KOPT-K1 (cell line): ENCODE results near the gene MS4A12.
"Not testable (repeated sequence)": the region's sequence is repeated elsewhere in the genome, so short reads cannot be mapped to it uniquely, and the experiment has no call there.

Experiments
- H3K27ac ChIP-seq: fragments of 200-600 bp; sonication (generic); 2 replicates; pipeline ENCODE4 v1.5.1; 2016; ENCODE audit warnings: antibody characterized with exemption, mild to moderate bottlenecking, low read depth, low read length; ENCODE audit not compliant: poor library complexity, severe bottlenecking
- H3K36me3 ChIP-seq: fragments of 200-600 bp; sonication (generic); 2 replicates; pipeline ENCODE4 v1.5.1; 2017; ENCODE audit warnings: antibody characterized with exemption, mild to moderate bottlenecking, low read length, moderate library complexity; ENCODE audit not compliant: insufficient read depth
- H3K9me3 ChIP-seq: fragments of 200-600 bp; sonication (generic); 2 replicates; pipeline ENCODE4 v1.5.1; 2017; ENCODE audit warnings: antibody characterized with exemption, low read length, mild to moderate bottlenecking; ENCODE audit not compliant: insufficient read depth, poor library complexity, severe bottlenecking

Gene MS4A12, protein sequence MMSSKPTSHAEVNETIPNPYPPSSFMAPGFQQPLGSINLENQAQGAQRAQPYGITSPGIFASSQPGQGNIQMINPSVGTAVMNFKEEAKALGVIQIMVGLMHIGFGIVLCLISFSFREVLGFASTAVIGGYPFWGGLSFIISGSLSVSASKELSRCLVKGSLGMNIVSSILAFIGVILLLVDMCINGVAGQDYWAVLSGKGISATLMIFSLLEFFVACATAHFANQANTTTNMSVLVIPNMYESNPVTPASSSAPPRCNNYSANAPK

DNA sequence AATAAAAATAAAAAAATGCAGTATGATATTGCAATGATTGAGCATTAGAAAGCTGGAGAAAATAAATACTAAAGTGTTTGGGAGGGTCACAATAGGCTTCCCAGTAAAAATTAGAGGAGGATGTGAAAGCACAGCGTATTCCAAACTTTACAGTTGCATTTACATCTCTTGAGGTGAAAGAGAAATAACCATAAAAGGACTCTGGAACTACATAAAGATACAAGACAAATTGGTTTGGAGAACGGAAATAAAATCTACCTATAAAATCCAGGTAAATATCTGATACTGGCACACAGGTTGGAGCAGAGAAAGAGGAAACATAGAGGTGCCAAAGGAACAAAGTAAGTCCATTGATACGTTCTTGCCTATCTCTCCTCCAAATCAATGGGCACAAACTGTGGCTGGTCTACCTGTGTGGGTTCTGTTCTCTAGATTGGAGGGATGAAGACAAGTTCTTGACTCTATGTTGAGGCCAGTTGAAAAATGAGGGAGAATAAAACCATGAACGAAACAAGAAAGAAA is at the start of gene MS4A12:
TSS of gene MS4A12 (plus strand) at position 291 of the 522 bp plus-strand sequence. CDS start 4,541 bp downstream, outside the sequence.
- H3K9me3 ChIP-seq, result no peaks in the 10 kb centered on the region
- no peaks in the 10 kb centered on the region for H3K36me3 ChIP-seq
- H3K27ac ChIP-seq, result no peak within 1 kb of the TSS

DNA sequence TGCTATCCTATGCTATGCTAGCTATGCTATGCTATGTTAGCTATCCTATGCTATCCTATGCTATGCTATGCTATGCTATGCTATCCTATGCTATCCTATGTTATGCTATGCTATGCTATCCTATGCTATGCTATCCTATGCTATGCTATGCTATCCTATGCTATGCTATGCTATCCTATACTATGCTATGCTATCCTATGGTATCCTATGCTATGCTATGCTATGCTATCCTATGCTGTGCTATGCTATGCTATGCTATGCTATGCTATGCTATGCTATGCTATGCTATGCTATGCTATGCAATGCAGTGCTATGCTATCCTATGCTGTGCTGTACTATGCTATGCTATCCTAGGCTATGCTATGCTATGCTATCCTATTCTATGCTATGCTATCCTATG is 45.5 kb upstream of the MS4A12 start:
- no peaks in the 10 kb centered on the region for H3K9me3 ChIP-seq
- H3K27ac ChIP-seq, result peak overlapping the region; percentile 71
- H3K36me3 ChIP-seq, result no peaks in the 10 kb centered on the region

DNA sequence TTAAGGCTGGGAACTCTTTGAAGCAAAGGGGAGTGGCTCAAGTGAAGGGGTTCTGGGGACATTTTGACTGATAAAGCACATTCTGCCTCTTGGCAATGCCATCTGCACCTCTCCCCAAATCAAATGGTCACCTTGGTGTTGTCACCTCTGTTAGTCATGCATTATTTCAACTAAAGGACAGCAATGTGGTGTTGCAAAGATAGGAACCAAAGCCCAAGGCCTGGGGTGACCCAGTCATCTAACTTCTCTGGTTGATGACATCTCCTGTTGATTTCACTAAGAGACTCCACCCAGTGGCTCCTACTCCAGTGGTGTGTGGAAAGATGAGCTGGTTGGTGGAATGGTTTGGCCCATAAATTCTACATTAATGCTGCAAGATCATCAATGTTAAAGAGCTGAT is 44.7 kb upstream of the MS4A12 start:
- Histone ChIP-seq H3K27ac (no peak overlapping the region), H3K9me3 (no peaks in the 10 kb centered on the region), H3K36me3 (no peaks in the 10 kb centered on the region)

DNA sequence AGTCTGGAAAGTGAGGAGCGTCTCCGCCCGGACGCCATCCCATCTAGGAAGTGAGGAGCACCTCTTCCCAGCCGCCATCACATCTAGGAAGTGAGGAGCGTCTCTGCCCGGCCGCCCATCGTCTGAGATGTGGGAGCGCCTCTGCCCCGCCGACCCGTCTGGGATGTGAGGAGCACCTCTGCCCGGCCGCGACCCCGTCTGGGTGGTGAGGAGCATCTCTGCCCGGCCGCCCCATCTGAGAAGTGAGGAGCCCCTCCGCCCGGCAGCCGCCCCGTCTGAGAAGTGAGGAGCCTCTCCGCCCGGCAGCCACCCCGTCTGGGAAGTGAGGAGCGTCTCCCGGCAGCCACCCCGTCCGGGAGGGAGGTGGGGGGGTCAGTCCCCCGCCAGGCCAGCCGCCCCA is 41.4 kb upstream of the MS4A12 start:
- H3K27ac ChIP-seq, H3K9me3 ChIP-seq, H3K36me3 ChIP-seq: not testable (repeated sequence)

DNA sequence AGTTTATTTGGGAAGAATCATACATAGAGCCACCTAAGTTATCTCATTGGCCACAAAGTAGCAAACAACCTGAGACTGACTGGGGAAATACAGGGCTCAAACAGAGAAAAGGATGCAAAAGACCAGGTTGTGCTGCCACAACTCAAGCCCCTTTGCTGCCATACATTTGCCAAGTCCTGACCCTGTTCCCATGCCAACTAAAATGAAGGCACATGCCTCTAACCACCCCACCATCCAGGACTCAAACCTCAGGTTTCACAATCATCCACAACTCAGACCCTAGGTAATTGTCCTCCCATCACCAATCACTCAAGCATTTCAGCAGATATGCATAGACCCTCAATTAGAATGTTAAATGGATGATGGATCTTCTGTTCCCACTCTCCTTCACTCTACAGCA is 38.4 kb upstream of the MS4A12 start:
- no peaks in the 10 kb centered on the region for H3K36me3 ChIP-seq
- no peaks in the 10 kb centered on the region for H3K9me3 ChIP-seq
- no peak overlapping the region for H3K27ac ChIP-seq

DNA sequence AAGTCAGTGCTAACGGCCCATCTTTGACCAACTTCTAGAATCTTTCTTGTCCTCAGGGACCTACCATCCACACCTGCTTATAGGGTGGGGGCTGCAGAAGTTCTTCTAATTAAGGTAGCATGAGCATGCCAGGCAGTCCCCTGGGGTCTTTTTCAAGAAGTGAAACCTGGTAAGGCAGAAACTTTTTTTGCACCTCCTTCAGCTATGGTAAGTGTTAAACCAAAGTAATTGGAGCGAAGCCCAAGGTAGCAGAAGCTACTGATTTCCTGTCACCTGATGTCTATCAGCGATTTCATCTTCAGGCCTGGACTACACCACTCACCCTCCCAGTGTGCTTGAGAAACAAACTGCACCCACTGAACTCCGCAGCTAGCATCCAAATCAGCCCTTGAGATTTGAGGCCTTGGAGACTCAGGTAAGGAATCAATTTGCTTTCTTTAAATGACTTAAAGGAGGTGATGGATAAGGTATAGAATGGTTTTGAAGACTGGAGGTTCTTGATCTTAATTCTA is 37.0 kb upstream of the MS4A12 start, which contains the start of gene MS4A1:
TSS of gene MS4A1 (plus strand) at position 317 of the 512 bp plus-strand sequence. CDS start 6,528 bp downstream, outside the sequence.
- H3K27ac ChIP-seq, result no peak within 1 kb of the TSS
- no peaks in the 10 kb centered on the region for H3K9me3 ChIP-seq
- H3K36me3 ChIP-seq, result no peaks in the 10 kb centered on the region

DNA sequence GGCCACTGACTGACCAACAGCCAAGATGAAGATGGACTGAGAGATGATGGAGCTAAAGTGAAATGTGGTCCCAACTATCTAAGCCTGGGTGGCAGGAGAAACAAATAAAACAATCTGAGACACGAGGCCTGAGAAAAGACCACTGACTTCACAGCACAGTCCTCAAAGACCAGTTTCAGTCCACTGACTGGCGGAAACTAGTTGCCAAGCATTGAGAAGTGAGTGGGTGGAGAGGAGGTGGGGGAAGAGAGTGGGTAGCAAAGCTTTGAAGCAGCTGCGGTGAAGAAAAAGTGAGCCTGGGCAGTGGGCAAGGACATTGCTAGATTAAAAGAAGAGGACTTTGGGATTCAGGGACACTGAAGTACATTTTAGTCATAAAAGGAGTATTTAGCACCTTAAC is 35.0 kb upstream of the MS4A12 start:
- Histone ChIP-seq H3K36me3 (no peaks in the 10 kb centered on the region), H3K9me3 (no peaks in the 10 kb centered on the region), H3K27ac (no peak overlapping the region)

DNA sequence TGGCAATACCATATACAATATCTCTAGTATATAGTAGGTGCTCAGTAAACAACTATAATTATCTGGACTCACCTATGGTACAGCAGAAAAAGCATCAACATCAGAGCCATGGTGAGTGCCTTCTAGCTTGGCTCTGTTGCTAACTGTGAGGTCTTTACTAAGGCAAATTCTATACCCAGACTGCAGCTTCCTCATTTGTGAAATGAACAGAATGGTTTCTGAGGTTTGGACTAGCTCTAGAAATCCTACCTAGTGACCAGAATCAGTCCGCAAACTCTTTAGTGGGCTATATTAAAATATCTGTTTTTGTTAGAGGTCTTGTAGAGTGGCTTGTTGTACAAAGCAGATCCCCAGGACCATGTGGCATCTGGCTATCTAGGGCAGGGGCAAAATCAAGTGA is 33.2 kb upstream of the MS4A12 start:
- no peaks in the 10 kb centered on the region for H3K9me3 ChIP-seq
- H3K27ac ChIP-seq, result no peak overlapping the region
- no peaks in the 10 kb centered on the region for H3K36me3 ChIP-seq

DNA sequence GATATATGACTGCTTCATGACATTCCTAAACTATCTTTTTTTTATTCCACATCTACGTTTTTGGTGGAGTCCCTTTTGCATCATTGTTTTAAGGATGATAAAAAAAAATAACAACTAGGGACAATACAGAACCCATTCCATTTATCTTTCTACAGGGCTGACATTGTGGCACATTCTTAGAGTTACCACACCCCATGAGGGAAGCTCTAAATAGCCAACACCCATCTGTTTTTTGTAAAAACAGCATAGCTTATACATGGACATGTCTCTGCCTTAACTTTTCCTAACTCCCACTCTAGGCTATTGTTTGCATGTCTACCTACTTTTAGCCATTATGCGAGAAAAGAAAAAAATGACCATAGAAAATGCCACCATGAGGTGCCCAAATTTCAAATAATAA is 23.7 kb upstream of the MS4A12 start:
- Histone ChIP-seq H3K9me3 (no peaks in the 10 kb centered on the region), H3K27ac (no peak overlapping the region)

DNA sequence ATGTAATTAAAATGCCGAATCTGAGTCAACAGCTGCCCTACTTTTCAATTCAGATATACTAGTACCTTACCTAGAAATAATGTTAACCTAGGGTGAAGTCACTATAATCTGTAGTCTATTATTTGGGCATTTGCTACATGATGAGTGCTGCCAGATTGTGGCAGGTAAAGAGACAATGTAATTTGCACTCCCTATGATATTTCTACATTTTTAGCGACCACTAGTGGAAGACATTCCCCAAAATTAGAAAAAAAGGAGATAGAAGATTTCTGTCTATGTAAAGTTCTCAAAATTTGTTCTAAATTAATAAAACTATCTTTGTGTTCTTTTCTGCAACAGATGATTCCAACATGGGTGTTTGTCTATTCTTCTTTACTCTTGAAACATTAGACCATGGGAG is 22.9 kb upstream of the MS4A12 start:
- Histone ChIP-seq H3K36me3 (no peaks in the 10 kb centered on the region), H3K27ac (no peak overlapping the region)

More for the DNA sequence above, 23.7 kb upstream of the MS4A12 start:
- H3K36me3 ChIP-seq, result no peaks in the 10 kb centered on the region

DNA sequence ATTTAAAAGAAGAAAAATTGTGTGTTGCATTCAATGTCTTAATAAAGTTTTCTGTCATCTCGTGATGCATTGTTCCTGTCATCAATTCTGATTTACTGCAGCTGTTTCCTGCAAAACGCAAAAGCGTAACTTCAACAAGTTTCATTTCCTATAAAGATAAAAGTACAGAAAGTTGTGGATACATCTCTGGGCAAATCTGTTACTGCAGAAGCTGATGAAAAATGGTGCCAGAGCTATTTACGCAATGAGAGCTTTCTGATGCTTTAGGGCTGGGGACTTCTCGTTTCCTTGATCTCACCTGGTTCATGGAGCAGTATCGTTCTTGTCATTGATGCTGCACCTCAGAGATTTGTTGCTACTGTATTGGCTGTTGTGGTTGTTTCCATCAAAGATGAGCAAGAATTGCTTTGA is 15.5 kb upstream of the MS4A12 start:
- no peaks in the 10 kb centered on the region for H3K9me3 ChIP-seq
- no peak overlapping the region for H3K27ac ChIP-seq
- H3K36me3 ChIP-seq, result no peaks in the 10 kb centered on the region

More for the DNA sequence above, 22.9 kb upstream of the MS4A12 start:
- H3K9me3 ChIP-seq, result no peaks in the 10 kb centered on the region

DNA sequence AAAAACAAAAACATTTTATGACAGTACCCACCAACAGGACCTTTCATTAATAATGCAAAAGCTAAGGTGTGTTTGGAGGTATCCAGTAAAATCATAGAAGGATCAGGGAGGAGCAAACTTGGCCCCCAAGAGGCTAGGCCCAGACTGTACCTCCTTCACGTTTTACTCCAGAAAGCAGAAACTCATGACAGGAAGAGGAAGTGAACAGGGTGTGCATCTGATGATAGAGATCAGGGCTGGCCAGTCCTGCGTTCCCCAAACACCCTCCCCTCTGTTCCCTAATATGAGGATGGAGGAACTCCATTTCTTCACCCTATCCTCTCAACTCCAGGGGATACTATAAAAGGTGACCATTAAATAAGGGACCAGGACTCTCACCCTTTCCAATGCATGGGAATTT is 10.2 kb upstream of the MS4A12 start:
- no peaks in the 10 kb centered on the region for H3K36me3 ChIP-seq
- no peak overlapping the region for H3K27ac ChIP-seq
- H3K9me3 ChIP-seq, result no peaks in the 10 kb centered on the region

DNA sequence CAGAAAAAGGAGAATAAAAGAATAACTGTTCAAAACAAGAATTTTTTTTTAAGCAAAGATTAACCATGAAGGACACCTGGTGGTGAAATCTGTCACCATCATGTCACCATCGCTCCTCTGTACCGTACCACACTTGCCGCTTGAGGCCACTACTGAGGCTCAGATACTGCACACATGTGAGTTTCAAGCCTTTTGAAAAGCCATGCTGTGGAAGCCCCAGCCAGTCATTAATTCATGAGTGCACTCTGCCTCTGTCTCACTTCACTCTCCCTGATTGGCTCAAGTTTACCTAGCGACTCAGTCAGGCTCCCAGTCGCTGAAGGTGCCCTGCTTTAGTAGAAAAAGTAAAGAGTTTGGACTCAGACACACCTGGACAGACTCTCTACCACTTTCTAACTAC is 6.6 kb upstream of the MS4A12 start:
- Histone ChIP-seq H3K36me3 (no peaks in the 10 kb centered on the region), H3K27ac (no peak overlapping the region), H3K9me3 (no peaks in the 10 kb centered on the region)

DNA sequence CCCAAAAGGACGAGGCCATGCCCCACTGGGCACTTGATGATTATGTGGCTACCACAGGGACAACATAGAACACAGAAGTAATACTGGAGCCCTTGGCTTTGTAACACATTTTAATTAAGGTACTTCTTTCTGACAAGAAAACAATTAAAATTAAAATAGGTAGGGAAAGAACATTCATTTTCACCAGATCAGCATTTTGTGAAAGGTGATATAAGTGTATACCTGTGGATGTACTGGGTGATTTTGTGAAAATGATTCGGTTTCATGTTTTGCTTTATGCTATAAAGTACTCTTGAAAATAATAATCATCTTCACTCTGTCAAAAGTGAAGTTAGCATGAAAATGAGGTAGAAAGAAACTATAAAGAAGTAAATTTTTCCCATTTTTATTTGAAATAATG is 876 bp downstream of the MS4A12 start:
- no peaks in the 10 kb centered on the region for H3K9me3 ChIP-seq
- no peaks in the 10 kb centered on the region for H3K36me3 ChIP-seq
- H3K27ac ChIP-seq, result no peak overlapping the region

DNA sequence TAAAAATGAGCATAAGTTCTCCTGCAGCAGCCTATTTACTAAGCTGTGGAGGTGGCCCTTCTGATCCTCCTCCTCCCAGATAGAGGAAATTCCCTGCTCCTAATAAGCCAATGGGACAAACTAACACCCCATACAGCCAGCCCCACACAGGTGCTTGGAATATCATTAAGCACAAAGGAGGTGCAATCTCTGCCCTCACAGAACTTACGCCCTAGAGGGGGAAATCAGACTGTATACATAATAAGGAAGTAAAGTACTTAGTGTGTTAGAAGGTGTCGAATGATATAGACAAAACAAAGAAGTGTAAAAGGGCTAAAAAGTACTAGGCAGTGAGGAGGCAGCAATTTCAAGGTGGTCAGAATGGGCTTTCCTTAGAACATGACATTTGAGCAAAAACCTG is 5.8 kb downstream of the MS4A12 start:
- H3K36me3 ChIP-seq, result no peaks in the 10 kb centered on the region
- no peak overlapping the region for H3K27ac ChIP-seq

DNA sequence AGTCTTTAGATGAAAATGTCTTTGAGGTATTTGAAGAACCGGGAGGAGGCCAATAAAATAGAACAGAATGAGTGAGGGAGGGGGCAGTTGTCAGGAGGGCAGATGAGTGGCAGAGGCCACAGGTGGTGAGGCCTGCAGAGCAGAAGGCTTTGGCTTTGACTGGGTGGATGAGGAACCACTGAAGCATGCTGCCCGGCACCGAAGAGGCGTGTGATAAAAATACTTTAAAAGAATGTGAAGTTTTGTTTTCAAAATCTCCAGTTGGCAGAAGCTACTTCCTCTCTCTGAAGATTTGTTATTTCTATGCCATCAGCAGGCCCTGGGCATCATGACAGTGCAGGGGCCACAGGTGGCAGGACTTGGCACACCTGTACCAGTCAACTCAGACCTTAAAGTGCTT is 6.3 kb downstream of the MS4A12 start:
- no peak overlapping the region for H3K27ac ChIP-seq
- no peaks in the 10 kb centered on the region for H3K36me3 ChIP-seq
- no peaks in the 10 kb centered on the region for H3K9me3 ChIP-seq

More for the DNA sequence above, 5.8 kb downstream of the MS4A12 start:
- no peaks in the 10 kb centered on the region for H3K9me3 ChIP-seq
